ENCODE data around the gene DLG1.

DNA sequence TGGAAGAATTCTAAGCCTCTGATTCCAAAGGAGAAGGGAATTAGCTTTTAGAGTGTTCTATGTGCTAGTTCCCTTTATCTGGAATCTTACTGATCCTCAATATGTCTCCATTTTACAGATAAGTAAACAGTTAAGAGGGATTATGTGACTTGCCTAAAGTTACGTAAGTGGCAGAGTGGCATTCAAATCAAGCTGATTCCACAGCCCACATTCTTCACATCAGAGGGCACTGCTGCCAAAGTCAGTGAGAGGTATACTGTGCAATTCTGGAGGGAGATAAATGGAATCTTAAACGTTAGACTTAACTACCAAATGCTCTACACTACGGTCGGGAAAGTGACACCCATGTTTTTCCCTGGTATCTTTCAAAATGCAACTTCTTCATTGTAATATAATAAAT is 257.8 kb downstream of the DLG1 start:
- TF ChIP-seq POLR2AphosphoS5 (IDR thresholded peaks at IDR 0.05; ENCODE audit: low read depth, low read length) (no peak), SIN3A (IDR thresholded peaks at IDR 0.05; ENCODE audit: borderline replicate concordance, insufficient read depth, low read length) (no peak), TAF1 (IDR thresholded peaks at IDR 0.05; ENCODE audit: borderline replicate concordance, insufficient read depth, low read length) (no peak)
- TF ChIP-seq, protein P1, sequence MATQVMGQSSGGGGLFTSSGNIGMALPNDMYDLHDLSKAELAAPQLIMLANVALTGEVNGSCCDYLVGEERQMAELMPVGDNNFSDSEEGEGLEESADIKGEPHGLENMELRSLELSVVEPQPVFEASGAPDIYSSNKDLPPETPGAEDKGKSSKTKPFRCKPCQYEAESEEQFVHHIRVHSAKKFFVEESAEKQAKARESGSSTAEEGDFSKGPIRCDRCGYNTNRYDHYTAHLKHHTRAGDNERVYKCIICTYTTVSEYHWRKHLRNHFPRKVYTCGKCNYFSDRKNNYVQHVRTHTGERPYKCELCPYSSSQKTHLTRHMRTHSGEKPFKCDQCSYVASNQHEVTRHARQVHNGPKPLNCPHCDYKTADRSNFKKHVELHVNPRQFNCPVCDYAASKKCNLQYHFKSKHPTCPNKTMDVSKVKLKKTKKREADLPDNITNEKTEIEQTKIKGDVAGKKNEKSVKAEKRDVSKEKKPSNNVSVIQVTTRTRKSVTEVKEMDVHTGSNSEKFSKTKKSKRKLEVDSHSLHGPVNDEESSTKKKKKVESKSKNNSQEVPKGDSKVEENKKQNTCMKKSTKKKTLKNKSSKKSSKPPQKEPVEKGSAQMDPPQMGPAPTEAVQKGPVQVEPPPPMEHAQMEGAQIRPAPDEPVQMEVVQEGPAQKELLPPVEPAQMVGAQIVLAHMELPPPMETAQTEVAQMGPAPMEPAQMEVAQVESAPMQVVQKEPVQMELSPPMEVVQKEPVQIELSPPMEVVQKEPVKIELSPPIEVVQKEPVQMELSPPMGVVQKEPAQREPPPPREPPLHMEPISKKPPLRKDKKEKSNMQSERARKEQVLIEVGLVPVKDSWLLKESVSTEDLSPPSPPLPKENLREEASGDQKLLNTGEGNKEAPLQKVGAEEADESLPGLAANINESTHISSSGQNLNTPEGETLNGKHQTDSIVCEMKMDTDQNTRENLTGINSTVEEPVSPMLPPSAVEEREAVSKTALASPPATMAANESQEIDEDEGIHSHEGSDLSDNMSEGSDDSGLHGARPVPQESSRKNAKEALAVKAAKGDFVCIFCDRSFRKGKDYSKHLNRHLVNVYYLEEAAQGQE (IDR thresholded peaks at IDR 0.05; ENCODE audit: insufficient read depth in 1 of 2, low read depth in 2 of 2, low read length in 2 of 2), result no peak
